WERI-Rb-1 (cell line): ENCODE data around the gene RAB7B.
A peak's percentile ranks its signal among the peaks of the same experiment; 100 is the strongest.

ENCODE experiments used
- DNase-seq: peaks from one replicate; pipeline ENCODE4 v3.0.0-alpha.2; 2020
- H3K27ac ChIP-seq: fragments of 250-450 bp; sonication (Bioruptor Pico); 2 replicates; pipeline ENCODE4 v1.5.1; 2020; ENCODE audit warnings: mild to moderate bottlenecking, moderate library complexity
- H3K27me3 ChIP-seq: fragments of 250-450 bp; sonication (Bioruptor Pico); 2 replicates; pipeline ENCODE4 v1.5.1; 2021; ENCODE audit warnings: mild to moderate bottlenecking, low read depth, moderate library complexity; ENCODE audit not compliant: insufficient read depth, severe bottlenecking
- H3K36me3 ChIP-seq: fragments of 250-450 bp; sonication (Bioruptor Pico); 2 replicates; pipeline ENCODE4 v1.5.1; 2020; ENCODE audit warnings: mild to moderate bottlenecking, moderate library complexity
- H3K4me3 ChIP-seq: 2 replicates; pipeline ENCODE4 v1.5.1; 2011; ENCODE audit warnings: low read depth, mild to moderate bottlenecking, control low read depth, low read length
- H3K9me3 ChIP-seq: fragments of 250-450 bp; sonication (Bioruptor Pico); 2 replicates; pipeline ENCODE4 v1.5.1; 2021; ENCODE audit warnings: mild to moderate bottlenecking, moderate library complexity; ENCODE audit not compliant: severe bottlenecking
- TF ChIP-seq, protein P1 (sequence below): IDR thresholded peaks from 2 replicates; pipeline ENCODE4 v1.5.1; 2011; ENCODE audit warnings: low read depth, mild to moderate bottlenecking, control low read depth, inconsistent platforms, low read length

Gene RAB7B

DNA sequence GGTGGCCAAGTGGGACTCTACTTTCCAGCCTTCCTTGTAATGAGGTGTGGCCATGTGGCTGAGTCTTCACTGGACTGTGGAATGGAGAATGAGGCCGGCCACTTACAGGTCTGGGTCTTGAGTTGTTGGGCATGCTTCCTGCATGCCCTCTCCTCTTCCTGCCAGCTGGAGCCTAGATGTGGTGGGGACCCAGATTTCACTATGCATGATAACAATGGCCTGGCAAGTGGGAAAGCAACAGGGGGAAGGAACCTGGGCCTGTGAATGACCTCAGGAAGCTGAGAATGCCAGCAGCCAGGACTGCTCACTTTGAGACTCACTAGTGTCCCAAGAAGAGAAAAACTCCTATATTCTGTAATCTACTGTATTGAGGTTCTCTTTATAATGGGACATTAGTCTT, 51.4 kb downstream of the RAB7B start:
- no peak overlapping the region for H3K27ac ChIP-seq
- TF ChIP-seq, protein P1, sequence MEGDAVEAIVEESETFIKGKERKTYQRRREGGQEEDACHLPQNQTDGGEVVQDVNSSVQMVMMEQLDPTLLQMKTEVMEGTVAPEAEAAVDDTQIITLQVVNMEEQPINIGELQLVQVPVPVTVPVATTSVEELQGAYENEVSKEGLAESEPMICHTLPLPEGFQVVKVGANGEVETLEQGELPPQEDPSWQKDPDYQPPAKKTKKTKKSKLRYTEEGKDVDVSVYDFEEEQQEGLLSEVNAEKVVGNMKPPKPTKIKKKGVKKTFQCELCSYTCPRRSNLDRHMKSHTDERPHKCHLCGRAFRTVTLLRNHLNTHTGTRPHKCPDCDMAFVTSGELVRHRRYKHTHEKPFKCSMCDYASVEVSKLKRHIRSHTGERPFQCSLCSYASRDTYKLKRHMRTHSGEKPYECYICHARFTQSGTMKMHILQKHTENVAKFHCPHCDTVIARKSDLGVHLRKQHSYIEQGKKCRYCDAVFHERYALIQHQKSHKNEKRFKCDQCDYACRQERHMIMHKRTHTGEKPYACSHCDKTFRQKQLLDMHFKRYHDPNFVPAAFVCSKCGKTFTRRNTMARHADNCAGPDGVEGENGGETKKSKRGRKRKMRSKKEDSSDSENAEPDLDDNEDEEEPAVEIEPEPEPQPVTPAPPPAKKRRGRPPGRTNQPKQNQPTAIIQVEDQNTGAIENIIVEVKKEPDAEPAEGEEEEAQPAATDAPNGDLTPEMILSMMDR, result no peak
- DNase-seq, result no peak
- peaks cover 6% of the 10 kb centered on the region for H3K9me3 ChIP-seq
- H3K27me3 ChIP-seq, result no peaks in the 10 kb centered on the region
- no peak overlapping the region for H3K4me3 ChIP-seq
- no peaks in the 10 kb centered on the region for H3K36me3 ChIP-seq

DNA sequence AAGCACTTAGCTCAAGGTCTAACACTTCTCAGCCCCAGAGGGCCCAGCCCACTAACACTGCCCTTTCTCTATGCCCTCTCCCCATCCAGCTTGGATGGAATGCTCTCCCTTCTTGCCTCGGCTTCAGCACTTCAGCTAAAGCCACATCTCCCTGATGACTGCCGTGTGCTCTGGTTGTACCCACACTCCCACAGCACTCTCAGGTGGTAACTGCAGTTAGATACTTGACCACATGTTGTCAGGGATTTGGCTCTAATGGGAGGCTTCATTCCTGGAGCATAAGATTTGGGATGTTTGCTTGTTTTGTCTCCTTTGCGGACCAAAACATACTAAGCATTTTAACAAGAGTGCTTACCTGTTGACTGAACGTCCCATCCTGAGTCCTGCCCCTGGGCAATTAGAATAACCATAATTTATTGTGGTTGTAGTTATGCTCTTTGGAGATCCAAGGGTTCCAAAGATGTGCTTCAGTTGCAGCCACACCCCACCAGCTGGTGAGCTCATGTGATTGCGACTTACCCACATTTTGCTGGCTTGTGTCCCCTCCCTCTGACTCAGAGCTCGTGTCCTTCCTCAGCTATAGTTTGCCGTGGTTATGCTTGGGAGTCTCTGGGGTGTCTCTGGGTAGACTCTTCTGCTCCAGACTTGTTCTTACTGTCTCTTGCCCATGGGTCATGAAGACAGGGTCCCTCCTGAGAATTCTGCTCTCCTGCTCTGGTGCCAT, 52.2 kb downstream of the RAB7B start:
- H3K36me3 ChIP-seq, result no peaks in the 10 kb centered on the region
- DNase-seq, result no peak
- H3K9me3 ChIP-seq, result peaks cover 6% of the 10 kb centered on the region
- TF ChIP-seq, protein P1, result peak; percentile 19; the same call in 1 of the 2 replicates
- H3K4me3 ChIP-seq, result no peak overlapping the region
- H3K27me3 ChIP-seq, result no peaks in the 10 kb centered on the region
- no peak overlapping the region for H3K27ac ChIP-seq

DNA sequence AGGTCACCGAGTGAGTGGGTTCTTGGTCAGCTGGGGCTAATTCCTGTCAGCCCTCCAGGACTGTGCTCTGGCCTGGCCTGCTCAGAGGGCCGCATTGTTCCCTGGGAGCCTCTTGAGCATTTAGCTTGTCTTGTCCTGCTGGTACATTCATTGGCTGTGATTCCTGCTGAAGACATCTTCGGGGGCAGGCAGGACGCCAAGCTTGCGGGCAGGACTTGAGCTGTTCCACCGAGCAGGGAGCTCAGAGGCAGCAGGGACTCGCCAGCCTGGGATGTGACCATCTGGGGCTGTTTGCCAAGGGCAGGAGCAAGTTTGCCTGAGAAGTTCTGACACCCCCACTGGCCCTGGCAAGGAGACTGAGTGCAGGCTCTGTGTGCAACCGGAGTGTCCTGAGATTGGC, 52.9 kb downstream of the RAB7B start:
- no peak for DNase-seq
- Histone ChIP-seq H3K27ac (no peak overlapping the region), H3K9me3 (peaks cover 6% of the 10 kb centered on the region), H3K27me3 (no peaks in the 10 kb centered on the region), H3K4me3 (no peak overlapping the region), H3K36me3 (no peaks in the 10 kb centered on the region)
- TF ChIP-seq, protein P1, result no peak

DNA sequence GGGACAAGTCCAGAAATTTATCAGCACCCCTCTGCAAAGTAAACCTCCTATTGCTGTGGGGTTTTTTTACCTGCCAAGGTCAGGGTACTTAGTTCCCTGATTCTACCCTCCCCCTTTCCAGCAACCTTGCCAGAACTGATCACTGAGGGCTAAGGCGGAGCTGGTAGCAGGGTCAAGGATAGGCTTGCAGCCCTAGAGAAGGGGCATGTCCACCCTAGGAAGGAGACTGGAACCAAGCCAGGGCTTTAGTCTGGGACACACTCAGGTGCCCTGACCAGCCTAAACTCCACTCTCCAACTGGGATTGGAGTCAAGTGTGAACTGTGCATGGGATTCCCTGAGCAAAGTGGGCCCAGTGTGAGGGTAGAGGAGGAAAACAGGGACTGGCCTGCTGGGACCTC, 53.4 kb downstream of the RAB7B start:
- no peak for DNase-seq
- H3K36me3 ChIP-seq, result no peaks in the 10 kb centered on the region
- peaks cover 6% of the 10 kb centered on the region for H3K9me3 ChIP-seq

DNA sequence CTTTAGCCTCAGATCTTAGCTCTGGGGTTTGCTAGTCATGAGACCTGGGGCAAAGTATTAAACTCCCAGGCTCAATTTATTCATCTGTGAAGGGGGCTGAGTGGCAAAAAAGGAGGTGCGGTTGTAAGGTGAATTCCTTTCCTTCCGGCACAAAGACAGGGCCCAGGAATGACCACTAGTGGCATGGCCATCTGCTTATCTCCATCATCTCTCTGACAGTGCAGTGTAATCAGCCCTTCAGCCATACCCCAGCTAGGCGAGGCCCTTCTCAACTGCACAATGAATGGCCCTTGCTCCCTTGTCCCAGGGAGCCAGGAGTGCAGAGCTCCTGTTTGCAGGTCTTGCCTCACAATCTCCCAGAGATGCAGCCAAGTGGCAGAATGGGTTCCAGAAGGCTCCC, 54.3 kb downstream of the RAB7B start:
- H3K27ac ChIP-seq, result no peak overlapping the region
- H3K4me3 ChIP-seq, result no peak overlapping the region
- H3K9me3 ChIP-seq, result peaks cover 6% of the 10 kb centered on the region
- no peaks in the 10 kb centered on the region for H3K36me3 ChIP-seq
- TF ChIP-seq, protein P1, result no peak
- no peak for DNase-seq
- H3K27me3 ChIP-seq, result no peaks in the 10 kb centered on the region

More for the DNA sequence above, 53.4 kb downstream of the RAB7B start:
- Histone ChIP-seq H3K4me3 (no peak overlapping the region), H3K27me3 (no peaks in the 10 kb centered on the region), H3K27ac (no peak overlapping the region)
- TF ChIP-seq, protein P1, result no peak

DNA sequence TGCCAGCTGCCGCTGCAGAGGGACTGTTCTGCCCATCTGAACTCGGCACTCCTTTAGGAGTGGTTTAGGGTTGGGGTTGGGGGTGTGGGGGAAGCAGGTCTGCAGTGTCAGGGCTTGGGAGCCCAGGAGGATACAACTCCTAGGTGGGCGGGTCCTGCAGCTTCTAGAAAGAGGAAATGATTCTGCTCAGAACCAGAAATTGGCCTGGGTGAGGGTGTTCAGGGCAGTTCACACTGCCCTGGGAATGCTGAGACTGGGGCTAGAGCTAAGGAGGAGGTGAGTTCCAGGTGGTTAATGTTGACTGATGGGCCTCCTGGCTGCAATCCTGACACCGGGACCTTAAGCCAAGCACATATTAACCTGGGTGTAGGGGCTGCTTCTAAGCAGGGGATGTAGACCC, 55.2 kb downstream of the RAB7B start:
- H3K27ac ChIP-seq, result no peak overlapping the region
- no peaks in the 10 kb centered on the region for H3K36me3 ChIP-seq
- no peaks in the 10 kb centered on the region for H3K27me3 ChIP-seq
- no peak for DNase-seq
- peaks cover under 1% of the 10 kb centered on the region for H3K9me3 ChIP-seq
- no peak overlapping the region for H3K4me3 ChIP-seq
- TF ChIP-seq, protein P1, result no peak
